Spleen (tissue), 11 donors: ENCODE measurements around the gene DPH6. TPM values are rescaled to one million over a fixed set of nuclear protein-coding genes. Genes with fewer than 3 reads are reported as not detected.

Source experiments
- DNase-seq: peaks from one replicate; pipeline ENCODE4 v3.0.0-alpha.2; 2020
- H3K27ac ChIP-seq, 8 donors: fragments of 200-600 bp; sonication (generic) in 7 of 8; 1 replicate in 4 of 8; 2 replicates in 4 of 8; pipeline versions ENCODE4 v1.5.0 to v1.8.0; 2016 to 2021; ENCODE audit warnings: inconsistent platforms in 4 of 8, mild to moderate bottlenecking in 4 of 8, moderate library complexity in 1 of 8
- H3K27me3 ChIP-seq, 7 donors: fragments of 200-600 bp; sonication (generic) in 6 of 7; replicated peaks in 1 of 7; 1 replicate in 4 of 7; 2 replicates in 3 of 7; pipeline versions ENCODE4 v1.5.0 to v1.8.0; 2016 to 2021; ENCODE audit warnings: inconsistent platforms in 3 of 7, mild to moderate bottlenecking in 1 of 7
- H3K36me3 ChIP-seq, 6 donors: fragments of 200-600 bp; sonication (generic) in 5 of 6; 1 replicate in 4 of 6; 2 replicates in 2 of 6; pipeline versions ENCODE4 v1.5.0 to v1.8.0; 2016 to 2021; ENCODE audit warnings: inconsistent platforms in 2 of 6
- H3K4me1 ChIP-seq, 6 donors: fragments of 200-600 bp; sonication (generic) in 5 of 6; 1 replicate in 3 of 6; 2 replicates in 3 of 6; pipeline versions ENCODE4 v1.5.0 to v1.8.0; 2016 to 2021; ENCODE audit warnings: inconsistent platforms in 3 of 6
- H3K4me3 ChIP-seq, 8 donors: fragments of 200-600 bp; sonication (generic) in 7 of 8; 1 replicate in 4 of 8; 2 replicates in 4 of 8; pipeline versions ENCODE4 v1.5.0 to v1.8.0; 2016 to 2021; ENCODE audit warnings: inconsistent platforms in 4 of 8, mild to moderate bottlenecking in 4 of 8, moderate library complexity in 2 of 8
- H3K9me3 ChIP-seq, 8 donors: fragments of 200-600 bp; sonication (generic) in 7 of 8; 1 replicate in 4 of 8; 2 replicates in 4 of 8; pipeline versions ENCODE4 v1.5.0 to v1.8.0; 2016 to 2021; ENCODE audit warnings: inconsistent platforms in 4 of 8
- CTCF ChIP-seq, 11 experiments: fragments of 200-600 bp in 7 of 11; fragments of 450-650 bp in 4 of 11; sonication (generic) in 4 of 11; IDR thresholded peaks in 8 of 11; conservative IDR thresholded peaks in 3 of 11; 1 replicate in 7 of 11; 2 replicates in 4 of 11; pipeline versions ENCODE4 v1.4.0 to v1.8.0; 2016 to 2021; ENCODE audit warnings: antibody characterized with exemption in 11 of 11, inconsistent platforms in 4 of 11, mild to moderate bottlenecking in 1 of 11
- POLR2A ChIP-seq, 3 donors: fragments of 450-650 bp; IDR thresholded peaks; one replicate each; pipeline ENCODE4 v1.5.1; 2017; ENCODE audit warnings: antibody characterized with exemption in 3 of 3, mild to moderate bottlenecking in 1 of 3
- POLR2AphosphoS5 ChIP-seq, 3 donors: sonication (generic); formaldehyde crosslinking; IDR thresholded peaks; one replicate each; pipeline ENCODE4 v1.5.1; 2017; ENCODE audit warnings: antibody characterized with exemption in 3 of 3
- whole genome bisulfite sequencing, 5 donors: extraction: QIAGEN DNeasy Blood & Tissue Kit in 3 of 5; methylation state at CpG; one replicate each; pipeline versions ENCODE4 v1.1.5 to v1.1.7; 2013 to 2018; 5-methylcytosine and 5-hydroxymethylcytosine counted together
- intact Hi-C: fragments of 100-400 bp; cut with DNase I; formaldehyde crosslinking; loops from one replicate; pipeline ENCODE4 v1.15.0; 2023; ENCODE audit warnings: low total_unique reads
- polyA plus RNA-seq, 3 donors: library from polyadenylated mRNA; stranded (reverse); fragments of 200-250 nt; gene quantifications; one replicate each; pipeline ENCODE4 v1.2.1, GENCODE V29; 2013
- total RNA-seq, 7 donors: library from RNA; depleted of rRNA in 3 of 7; stranded (reverse); fragments of >200 nt in 3 of 7; fragmentation: NEBNext Ultra II Directional in 4 of 7; extraction: Animal tissue kit (Norgen Biotek cat#: 25700) in 4 of 7; gene quantifications; one replicate each; pipeline versions ENCODE4 v1.1.0 to v1.2.1, GENCODE V29; 2016 to 2021
- donor health status: healthy with polysubstance abuse.
- donor health status: DM: no; HTN: no; CAD: no; lungs with moderate emphysema.
- donor health status: DM: no; HTN: no; CAD: no.
- donor health status: Bipolar disorder and iron deficiency.
- donor health status: healthy.
- donor health status: DM: no; HTN: no; CAD: no.
- donor health status: DM: yes; HTN: yes; CAD: no.

The DPH6 gene
- total and polyA plus RNA-seq, 10 donors, result 4.0 to 26.9 (median 15.2) TPM

- Histone ChIP-seq H3K4me1 (no peaks in the 10 kb centered on the region), H3K36me3 (no peaks in the 10 kb centered on the region), H3K9me3 (no peaks in the 10 kb centered on the region), H3K27me3 (no peaks in the 10 kb centered on the region), H3K27ac (no peak overlapping the region), H3K4me3 (no peak overlapping the region)
- DNase-seq, result no peak
- WGBS, 5 donors, result 80 to 92% (median 85%) methylated on average over 3 of the region's 3 CpGs
- intact Hi-C loops, result no loop called here
- TF ChIP-seq POLR2AphosphoS5 (IDR thresholded peaks at IDR 0.05) (no peak), CTCF (IDR thresholded peaks at IDR 0.05 in 8 of 11, conservative IDR thresholded peaks at IDR 0.05 in 3 of 11) (no peak), POLR2A (IDR thresholded peaks at IDR 0.05) (no peak)
Observed at GRCh38 chr15:35580606-35581005, 34.6 kb upstream of the DPH6 start.

GRCh38 chr15:35567392-35567791 is 21.4 kb upstream of the DPH6 start:
- TF ChIP-seq CTCF (IDR thresholded peaks at IDR 0.05 in 8 of 11, conservative IDR thresholded peaks at IDR 0.05 in 3 of 11) (no peak), POLR2AphosphoS5 (IDR thresholded peaks at IDR 0.05) (no peak), POLR2A (IDR thresholded peaks at IDR 0.05) (no peak)
- H3K27ac ChIP-seq, result no peak overlapping the region
- no peaks in the 10 kb centered on the region for H3K27me3 ChIP-seq
- DNase-seq, result no peak
- H3K4me1 ChIP-seq, result no peaks in the 10 kb centered on the region
- no peak overlapping the region for H3K4me3 ChIP-seq
- WGBS, 5 donors, result 91 to 96% (median 95%) methylated on average over 1 of the region's 1 CpG
- intact Hi-C loops, result no loop called here
- no peaks in the 10 kb centered on the region for H3K36me3 ChIP-seq
- H3K9me3 ChIP-seq, result no peaks in the 10 kb centered on the region

- Histone ChIP-seq H3K27me3 (no peaks in the 10 kb centered on the region), H3K4me1 (no peaks in the 10 kb centered on the region), H3K9me3 (no peaks in the 10 kb centered on the region), H3K27ac (no peak overlapping the region), H3K36me3 (no peaks in the 10 kb centered on the region), H3K4me3 (no peak overlapping the region)
- intact Hi-C loops, result no loop called here
- TF ChIP-seq POLR2AphosphoS5 (IDR thresholded peaks at IDR 0.05) (no peak), POLR2A (IDR thresholded peaks at IDR 0.05) (no peak), CTCF (IDR thresholded peaks at IDR 0.05 in 8 of 11, conservative IDR thresholded peaks at IDR 0.05 in 3 of 11) (no peak)
- WGBS, 5 donors, result 83 to 92% (median 92%) methylated on average over 3 of the region's 3 CpGs
- DNase-seq, result no peak
Observed at GRCh38 chr15:35566991-35567390, 21.0 kb upstream of the DPH6 start.

GRCh38 chr15:35565901-35566300 is 19.9 kb upstream of the DPH6 start:
- Histone ChIP-seq H3K4me1 (no peaks in the 10 kb centered on the region), H3K27ac (no peak overlapping the region), H3K36me3 (no peaks in the 10 kb centered on the region), H3K27me3 (no peaks in the 10 kb centered on the region), H3K4me3 (no peak overlapping the region), H3K9me3 (no peaks in the 10 kb centered on the region)
- WGBS, 5 donors, result 88 to 98% (median 94%) methylated on average over 3 of the region's 3 CpGs
- intact Hi-C loops, result no loop called here
- DNase-seq, result no peak
- TF ChIP-seq POLR2AphosphoS5 (IDR thresholded peaks at IDR 0.05), result no peak
- no peak for TF ChIP-seq POLR2A (IDR thresholded peaks at IDR 0.05)
- TF ChIP-seq CTCF (IDR thresholded peaks at IDR 0.05 in 8 of 11, conservative IDR thresholded peaks at IDR 0.05 in 3 of 11), result no peak
